Breast epithelium (tissue), 4 donors: ENCODE data around the gene PSMD1. TPM values are rescaled to one million over a fixed set of nuclear protein-coding genes. Genes with fewer than 3 reads are reported as not detected.

Experiments
- DNase-seq, 2 donors: peaks; one replicate each; pipeline ENCODE4 v3.0.0-alpha.2; 2019; ENCODE audit warnings: low spot score in 2 of 2
- H3K27ac ChIP-seq, 2 donors: fragments of 200-600 bp; sonication (generic) in 1 of 2; one replicate each; pipeline ENCODE4 v1.5.1; 2016 to 2019; ENCODE audit warnings: mild to moderate bottlenecking in 1 of 2
- H3K27me3 ChIP-seq, 2 donors: fragments of 200-600 bp; sonication (generic) in 1 of 2; one replicate each; pipeline versions ENCODE4 v1.5.1 to v1.6.0; 2017 to 2019; ENCODE audit warnings: control low read depth in 1 of 2, mild to moderate bottlenecking in 1 of 2
- H3K36me3 ChIP-seq: fragments of 200-600 bp; one replicate; pipeline ENCODE4 v1.5.1; 2019
- H3K4me1 ChIP-seq, 2 donors: fragments of 200-600 bp; sonication (generic); one replicate each; pipeline ENCODE4 v1.5.1; 2016 to 2019; ENCODE audit warnings: control low read depth in 1 of 2
- H3K4me3 ChIP-seq, 3 donors: fragments of 200-600 bp; sonication (generic); 1 replicate in 2 of 3; 2 replicates in 1 of 3; pipeline ENCODE4 v1.5.1; 2016 to 2019; ENCODE audit warnings: mild to moderate bottlenecking in 3 of 3, moderate library complexity in 2 of 3
- H3K9me3 ChIP-seq, 2 donors: fragments of 200-600 bp; sonication (generic) in 1 of 2; one replicate each; pipeline ENCODE4 v1.5.1; 2016 to 2019; ENCODE audit warnings: control low read depth in 1 of 2
- POLR2A ChIP-seq: fragments of 450-650 bp; IDR thresholded peaks from one replicate; pipeline ENCODE4 v1.6.1; 2016; ENCODE audit warnings: antibody characterized with exemption, mild to moderate bottlenecking, moderate library complexity
- POLR2AphosphoS5 ChIP-seq, 3 donors: sonication (generic); formaldehyde crosslinking; IDR thresholded peaks; one replicate each; pipeline ENCODE4 v1.6.1; 2017; ENCODE audit warnings: antibody characterized with exemption in 3 of 3
- intact Hi-C: fragments of 100-400 bp; cut with DNase I; formaldehyde crosslinking; loops from one replicate; pipeline ENCODE4 v1.15.1; 2023; ENCODE audit warnings: low total_unique reads
- total RNA-seq, 3 donors: library from RNA; depleted of rRNA; stranded (reverse); fragments of >200 nt; gene quantifications; one replicate each; pipeline ENCODE4 v1.1.0, GENCODE V29; 2016
- TF ChIP-seq, protein P1 (sequence below), 3 donors: fragments of 450-650 bp; IDR thresholded peaks; one replicate each; pipeline ENCODE4 v1.5.1; 2016 to 2017; ENCODE audit warnings: antibody characterized with exemption in 3 of 3, mild to moderate bottlenecking in 3 of 3, moderate library complexity in 3 of 3

Gene PSMD1
- total RNA-seq, 3 donors from 2014 or later, result 63.8 to 73.0 (median 69.2) TPM

DNA sequence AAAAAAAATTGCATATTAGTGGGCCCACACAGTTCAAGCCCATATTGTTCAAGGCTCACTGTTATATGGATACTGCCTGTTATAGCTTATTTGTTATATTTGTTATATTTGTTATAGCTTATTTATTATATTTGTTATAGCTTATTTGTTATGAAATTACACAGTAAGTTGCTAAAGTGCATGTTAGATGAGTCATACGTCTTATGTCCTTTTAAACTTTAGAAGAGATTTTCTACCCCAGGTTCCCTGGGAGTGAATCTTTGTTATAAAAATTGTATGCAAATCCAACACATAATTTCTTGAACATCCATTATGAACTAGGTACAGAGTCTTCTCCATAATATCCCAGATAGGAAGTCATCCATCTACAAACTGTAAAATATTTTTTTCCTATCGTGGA is 46.1 kb downstream of the PSMD1 start:
- H3K4me1 ChIP-seq, result no peaks in the 10 kb centered on the region
- peaks cover 29 to 32% of the 10 kb centered on the region in 2 donors for H3K9me3 ChIP-seq
- H3K4me3 ChIP-seq, result no peak overlapping the region
- no peak overlapping the region for H3K27ac ChIP-seq
- DNase-seq, result no peak
- no peaks in the 10 kb centered on the region for H3K27me3 ChIP-seq
- H3K36me3 ChIP-seq, result no peaks in the 10 kb centered on the region
- intact Hi-C loops, result no loop called here
- TF ChIP-seq, protein P1, sequence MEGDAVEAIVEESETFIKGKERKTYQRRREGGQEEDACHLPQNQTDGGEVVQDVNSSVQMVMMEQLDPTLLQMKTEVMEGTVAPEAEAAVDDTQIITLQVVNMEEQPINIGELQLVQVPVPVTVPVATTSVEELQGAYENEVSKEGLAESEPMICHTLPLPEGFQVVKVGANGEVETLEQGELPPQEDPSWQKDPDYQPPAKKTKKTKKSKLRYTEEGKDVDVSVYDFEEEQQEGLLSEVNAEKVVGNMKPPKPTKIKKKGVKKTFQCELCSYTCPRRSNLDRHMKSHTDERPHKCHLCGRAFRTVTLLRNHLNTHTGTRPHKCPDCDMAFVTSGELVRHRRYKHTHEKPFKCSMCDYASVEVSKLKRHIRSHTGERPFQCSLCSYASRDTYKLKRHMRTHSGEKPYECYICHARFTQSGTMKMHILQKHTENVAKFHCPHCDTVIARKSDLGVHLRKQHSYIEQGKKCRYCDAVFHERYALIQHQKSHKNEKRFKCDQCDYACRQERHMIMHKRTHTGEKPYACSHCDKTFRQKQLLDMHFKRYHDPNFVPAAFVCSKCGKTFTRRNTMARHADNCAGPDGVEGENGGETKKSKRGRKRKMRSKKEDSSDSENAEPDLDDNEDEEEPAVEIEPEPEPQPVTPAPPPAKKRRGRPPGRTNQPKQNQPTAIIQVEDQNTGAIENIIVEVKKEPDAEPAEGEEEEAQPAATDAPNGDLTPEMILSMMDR (IDR thresholded peaks at IDR 0.05), result no peak

DNA sequence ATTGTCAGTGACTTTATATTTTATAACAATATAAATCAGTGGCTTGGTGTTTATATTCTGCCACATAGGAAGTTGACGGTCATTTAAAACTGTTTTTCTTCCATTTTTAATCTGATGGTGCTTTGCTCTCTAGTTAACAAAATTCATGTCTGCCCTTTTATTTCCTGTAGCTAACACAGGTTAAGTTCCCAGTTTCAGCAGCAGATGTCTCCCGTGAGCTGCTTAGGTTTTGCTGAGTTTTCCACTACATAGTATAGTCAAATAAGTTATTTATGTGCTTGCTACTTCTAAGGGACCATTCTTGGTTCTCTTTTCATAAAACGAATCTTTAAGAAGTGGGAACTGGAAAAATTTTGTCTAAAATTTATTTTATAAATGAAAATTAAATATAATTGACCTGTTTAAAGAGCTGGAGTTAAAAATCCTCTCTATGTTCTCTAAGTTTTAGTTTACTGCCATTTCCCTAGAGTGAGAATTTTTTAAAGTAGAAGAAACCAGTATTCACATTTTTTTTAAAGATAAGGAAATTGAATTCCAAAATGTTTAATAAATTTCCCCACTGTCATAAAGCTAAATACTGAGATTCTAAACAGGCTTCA is 47.5 kb downstream of the PSMD1 start:
- peak in 1 of 2 donors; percentile 41 for DNase-seq
- no peaks in the 10 kb centered on the region for H3K4me1 ChIP-seq
- H3K27ac ChIP-seq, result no peak overlapping the region
- peaks cover 18 to 19% of the 10 kb centered on the region in 2 donors for H3K9me3 ChIP-seq
- no peak overlapping the region for H3K4me3 ChIP-seq
- H3K36me3 ChIP-seq, result no peaks in the 10 kb centered on the region
- no peaks in the 10 kb centered on the region for H3K27me3 ChIP-seq
- intact Hi-C loops, result no loop called here
- TF ChIP-seq, protein P1 (IDR thresholded peaks at IDR 0.05), result peak in 2 of 3 donors; percentile 70 to 79
- TF ChIP-seq POLR2A, result no peak

GRCh38 chr2:231110551-231110950 is 53.9 kb downstream of the PSMD1 start:
- no peaks in the 10 kb centered on the region for H3K4me1 ChIP-seq
- H3K9me3 ChIP-seq, result no peaks in the 10 kb centered on the region
- H3K27me3 ChIP-seq, result no peaks in the 10 kb centered on the region
- no peak overlapping the region for H3K4me3 ChIP-seq
- no peak for TF ChIP-seq POLR2AphosphoS5 (IDR thresholded peaks at IDR 0.05)
- TF ChIP-seq, protein P1 (IDR thresholded peaks at IDR 0.05), result no peak
- H3K36me3 ChIP-seq, result no peaks in the 10 kb centered on the region
- no peak for DNase-seq
- no peak overlapping the region for H3K27ac ChIP-seq
- intact Hi-C loops, result no loop called here

GRCh38 chr2:231111987-231112386 is 55.3 kb downstream of the PSMD1 start:
- Histone ChIP-seq H3K9me3 (no peaks in the 10 kb centered on the region), H3K27me3 (no peaks in the 10 kb centered on the region), H3K27ac (no peak overlapping the region), H3K4me1 (no peaks in the 10 kb centered on the region), H3K4me3 (no peak overlapping the region), H3K36me3 (no peaks in the 10 kb centered on the region)
- TF ChIP-seq POLR2AphosphoS5 (IDR thresholded peaks at IDR 0.05), result no peak
- intact Hi-C loops, result no loop called here
- no peak for DNase-seq

DNA sequence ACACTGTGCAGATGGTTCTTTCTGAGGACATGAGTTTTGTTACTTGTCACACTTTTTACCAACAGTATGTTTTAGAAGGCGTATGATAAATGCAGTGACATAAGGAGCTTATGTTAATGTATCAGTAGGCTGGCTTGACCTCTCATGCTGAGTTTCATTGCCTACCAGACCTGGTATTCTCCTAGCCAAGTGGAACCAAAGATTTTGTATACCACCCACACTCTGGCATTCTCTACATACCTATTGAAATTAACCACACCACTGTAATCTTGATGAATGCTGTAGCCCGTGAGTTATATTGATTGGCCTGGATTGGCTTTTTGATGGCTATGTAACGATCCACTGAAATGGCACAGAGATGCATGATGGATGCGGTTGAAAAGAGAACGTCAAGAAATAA is 56.8 kb downstream of the PSMD1 start:
- Histone ChIP-seq H3K27ac (no peak overlapping the region), H3K4me1 (no peaks in the 10 kb centered on the region), H3K4me3 (no peak overlapping the region), H3K9me3 (no peaks in the 10 kb centered on the region), H3K27me3 (no peaks in the 10 kb centered on the region), H3K36me3 (no peaks in the 10 kb centered on the region)
- no peak for TF ChIP-seq POLR2A
- TF ChIP-seq, protein P1 (IDR thresholded peaks at IDR 0.05), result no peak
- TF ChIP-seq POLR2AphosphoS5 (IDR thresholded peaks at IDR 0.05), result no peak
- no peak for DNase-seq
- intact Hi-C loops, result no loop called here

GRCh38 chr2:231115651-231116050 is 59.0 kb downstream of the PSMD1 start:
- Histone ChIP-seq H3K27me3 (no peaks in the 10 kb centered on the region), H3K9me3 (no peaks in the 10 kb centered on the region), H3K27ac (no peak overlapping the region), H3K4me1 (no peaks in the 10 kb centered on the region), H3K4me3 (no peak overlapping the region), H3K36me3 (no peaks in the 10 kb centered on the region)
- DNase-seq, result no peak
- intact Hi-C loops, result no loop called here
- TF ChIP-seq, protein P1 (IDR thresholded peaks at IDR 0.05), result no peak
- TF ChIP-seq POLR2AphosphoS5 (IDR thresholded peaks at IDR 0.05), result no peak
- TF ChIP-seq POLR2A, result no peak
